Measurements from ENCODE around the gene NEK5. TPM values are rescaled to one million over a fixed set of nuclear protein-coding genes. Genes with fewer than 3 reads are reported as not detected.
"Not testable (repeated sequence)": the region's sequence is repeated elsewhere in the genome, so short reads cannot be mapped to it uniquely, and the experiment has no call there.

NEK5 gene
- total and polyA plus RNA-seq, 4 donors = 3.0 to 7.6 (median 6.8) TPM

GRCh38 chr13:52112591-52112990, 16.3 kb downstream of the NEK5 start:
- no peak for DNase-seq (ENCODE audit: low read depth in 4 of 6, low spot score in 6 of 6)
- Histone ChIP-seq H3K9me3 (ENCODE audit: control insufficient read depth, insufficient read depth, low read length) (no peaks in the 10 kb centered on the region), H3K27ac (ENCODE audit: low read depth, low read length) (no peak overlapping the region), H3K36me3 (ENCODE audit: control insufficient read depth, insufficient read depth, low read length) (no peaks in the 10 kb centered on the region), H3K27me3 (ENCODE audit: control insufficient read depth, insufficient read depth, low read length) (no peaks in the 10 kb centered on the region), H3K4me3 (ENCODE audit: low read depth, low read length) (no peak overlapping the region), H3K4me1 (ENCODE audit: control insufficient read depth, insufficient read depth, low read length) (no peaks in the 10 kb centered on the region)
- WGBS (ENCODE audit: insufficient coverage) = 90% methylated on average over 1 of the region's 1 CpG

GRCh38 chr13:52109116-52109670, 19.7 kb downstream of the NEK5 start:
- H3K4me3 ChIP-seq (ENCODE audit: low read depth, low read length) = no peak overlapping the region
- H3K27me3 ChIP-seq (ENCODE audit: control insufficient read depth, insufficient read depth, low read length) = no peaks in the 10 kb centered on the region
- H3K9me3 ChIP-seq (ENCODE audit: control insufficient read depth, insufficient read depth, low read length) = no peaks in the 10 kb centered on the region
- no peaks in the 10 kb centered on the region for H3K4me1 ChIP-seq (ENCODE audit: control insufficient read depth, insufficient read depth, low read length)
- no peak overlapping the region for H3K27ac ChIP-seq (ENCODE audit: low read depth, low read length)
- H3K36me3 ChIP-seq (ENCODE audit: control insufficient read depth, insufficient read depth, low read length) = no peaks in the 10 kb centered on the region
- 80% methylated on average over 1 of the region's 1 CpG for WGBS (ENCODE audit: insufficient coverage)
- no peak for DNase-seq (ENCODE audit: low read depth in 4 of 6, low spot score in 6 of 6)

- Histone ChIP-seq H3K9me3 (ENCODE audit: control insufficient read depth, insufficient read depth, low read length) (no peaks in the 10 kb centered on the region), H3K4me1 (ENCODE audit: control insufficient read depth, insufficient read depth, low read length) (no peaks in the 10 kb centered on the region), H3K27me3 (ENCODE audit: control insufficient read depth, insufficient read depth, low read length) (no peaks in the 10 kb centered on the region), H3K36me3 (ENCODE audit: control insufficient read depth, insufficient read depth, low read length) (no peaks in the 10 kb centered on the region), H3K27ac (ENCODE audit: low read depth, low read length) (no peak overlapping the region), H3K4me3 (ENCODE audit: low read depth, low read length) (no peak overlapping the region)
- no peak for DNase-seq (ENCODE audit: low read depth in 4 of 6, low spot score in 6 of 6)
- WGBS (ENCODE audit: insufficient coverage) = no CpG with 5 or more reads among the region's 1 CpG
Measured at GRCh38 chr13:52105841-52106240, 23.0 kb downstream of the NEK5 start.

GRCh38 chr13:52104624-52105023, 24.2 kb downstream of the NEK5 start:
- no peak overlapping the region for H3K27ac ChIP-seq (ENCODE audit: low read depth, low read length)
- H3K4me1 ChIP-seq (ENCODE audit: control insufficient read depth, insufficient read depth, low read length) = no peaks in the 10 kb centered on the region
- H3K9me3 ChIP-seq (ENCODE audit: control insufficient read depth, insufficient read depth, low read length) = no peaks in the 10 kb centered on the region
- no peak overlapping the region for H3K4me3 ChIP-seq (ENCODE audit: low read depth, low read length)
- no CpG with 5 or more reads among the region's 1 CpG for WGBS (ENCODE audit: insufficient coverage)
- no peak for DNase-seq (ENCODE audit: low read depth in 4 of 6, low spot score in 6 of 6)
- no peaks in the 10 kb centered on the region for H3K27me3 ChIP-seq (ENCODE audit: control insufficient read depth, insufficient read depth, low read length)
- H3K36me3 ChIP-seq (ENCODE audit: control insufficient read depth, insufficient read depth, low read length) = no peaks in the 10 kb centered on the region

- H3K4me3 ChIP-seq (ENCODE audit: low read depth, low read length) = no peak overlapping the region
- no peaks in the 10 kb centered on the region for H3K27me3 ChIP-seq (ENCODE audit: control insufficient read depth, insufficient read depth, low read length)
- H3K36me3 ChIP-seq (ENCODE audit: control insufficient read depth, insufficient read depth, low read length) = no peaks in the 10 kb centered on the region
- DNase-seq (ENCODE audit: low read depth in 4 of 6, low spot score in 6 of 6) = no peak
- no peaks in the 10 kb centered on the region for H3K9me3 ChIP-seq (ENCODE audit: control insufficient read depth, insufficient read depth, low read length)
- H3K4me1 ChIP-seq (ENCODE audit: control insufficient read depth, insufficient read depth, low read length) = no peaks in the 10 kb centered on the region
- WGBS (ENCODE audit: insufficient coverage) = 84% methylated on average over 2 of the region's 5 CpGs
- no peak overlapping the region for H3K27ac ChIP-seq (ENCODE audit: low read depth, low read length)
Measured at GRCh38 chr13:52103386-52103785, 25.5 kb downstream of the NEK5 start.

GRCh38 chr13:52102423-52102822, 26.4 kb downstream of the NEK5 start:
- not testable (repeated sequence) for H3K36me3 ChIP-seq (ENCODE audit: control insufficient read depth, insufficient read depth, low read length); H3K27me3 ChIP-seq (ENCODE audit: control insufficient read depth, insufficient read depth, low read length); H3K27ac ChIP-seq (ENCODE audit: low read depth, low read length); H3K9me3 ChIP-seq (ENCODE audit: control insufficient read depth, insufficient read depth, low read length); H3K4me1 ChIP-seq (ENCODE audit: control insufficient read depth, insufficient read depth, low read length); H3K4me3 ChIP-seq (ENCODE audit: low read depth, low read length); DNase-seq (ENCODE audit: low read depth in 4 of 6, low spot score in 6 of 6)
- WGBS (ENCODE audit: insufficient coverage) = 100% methylated on average over 2 of the region's 3 CpGs

GRCh38 chr13:52097197-52097596, 31.7 kb downstream of the NEK5 start:
- H3K4me3 ChIP-seq (ENCODE audit: low read depth, low read length) = no peak overlapping the region
- H3K4me1 ChIP-seq (ENCODE audit: control insufficient read depth, insufficient read depth, low read length) = no peaks in the 10 kb centered on the region
- H3K36me3 ChIP-seq (ENCODE audit: control insufficient read depth, insufficient read depth, low read length) = no peaks in the 10 kb centered on the region
- WGBS (ENCODE audit: insufficient coverage) = 75% methylated on average over 2 of the region's 5 CpGs
- no peaks in the 10 kb centered on the region for H3K27me3 ChIP-seq (ENCODE audit: control insufficient read depth, insufficient read depth, low read length)
- no peaks in the 10 kb centered on the region for H3K9me3 ChIP-seq (ENCODE audit: control insufficient read depth, insufficient read depth, low read length)
- no peak for DNase-seq (ENCODE audit: low read depth in 4 of 6, low spot score in 6 of 6)
- H3K27ac ChIP-seq (ENCODE audit: low read depth, low read length) = no peak overlapping the region

- no peaks in the 10 kb centered on the region for H3K36me3 ChIP-seq (ENCODE audit: control insufficient read depth, insufficient read depth, low read length)
- no peaks in the 10 kb centered on the region for H3K27me3 ChIP-seq (ENCODE audit: control insufficient read depth, insufficient read depth, low read length)
- H3K27ac ChIP-seq (ENCODE audit: low read depth, low read length) = no peak overlapping the region
- DNase-seq (ENCODE audit: low read depth in 4 of 6, low spot score in 6 of 6) = no peak
- no peak overlapping the region for H3K4me3 ChIP-seq (ENCODE audit: low read depth, low read length)
- no peaks in the 10 kb centered on the region for H3K9me3 ChIP-seq (ENCODE audit: control insufficient read depth, insufficient read depth, low read length)
- WGBS (ENCODE audit: insufficient coverage) = 74% methylated on average over 3 of the region's 3 CpGs
- no peaks in the 10 kb centered on the region for H3K4me1 ChIP-seq (ENCODE audit: control insufficient read depth, insufficient read depth, low read length)
Measured at GRCh38 chr13:52096748-52097147, 32.1 kb downstream of the NEK5 start.

GRCh38 chr13:52096062-52096461, 32.8 kb downstream of the NEK5 start:
- Histone ChIP-seq H3K9me3 (ENCODE audit: control insufficient read depth, insufficient read depth, low read length) (no peaks in the 10 kb centered on the region), H3K36me3 (ENCODE audit: control insufficient read depth, insufficient read depth, low read length) (no peaks in the 10 kb centered on the region), H3K4me3 (ENCODE audit: low read depth, low read length) (no peak overlapping the region), H3K27me3 (ENCODE audit: control insufficient read depth, insufficient read depth, low read length) (no peaks in the 10 kb centered on the region), H3K4me1 (ENCODE audit: control insufficient read depth, insufficient read depth, low read length) (no peaks in the 10 kb centered on the region), H3K27ac (ENCODE audit: low read depth, low read length) (no peak overlapping the region)
- WGBS (ENCODE audit: insufficient coverage) = 100% methylated on average over 2 of the region's 2 CpGs
- DNase-seq (ENCODE audit: low read depth in 4 of 6, low spot score in 6 of 6) = no peak

GRCh38 chr13:52092087-52092486, 36.8 kb downstream of the NEK5 start:
- no peaks in the 10 kb centered on the region for H3K9me3 ChIP-seq (ENCODE audit: control insufficient read depth, insufficient read depth, low read length)
- H3K4me1 ChIP-seq (ENCODE audit: control insufficient read depth, insufficient read depth, low read length) = no peaks in the 10 kb centered on the region
- no peaks in the 10 kb centered on the region for H3K36me3 ChIP-seq (ENCODE audit: control insufficient read depth, insufficient read depth, low read length)
- no peak overlapping the region for H3K27ac ChIP-seq (ENCODE audit: low read depth, low read length)
- no peak overlapping the region for H3K4me3 ChIP-seq (ENCODE audit: low read depth, low read length)
- WGBS (ENCODE audit: insufficient coverage) = no CpG with 5 or more reads among the region's 2 CpGs
- DNase-seq (ENCODE audit: low read depth in 4 of 6, low spot score in 6 of 6) = no peak
- H3K27me3 ChIP-seq (ENCODE audit: control insufficient read depth, insufficient read depth, low read length) = no peaks in the 10 kb centered on the region
